HG03442 (cell line): ENCODE measurements around the gene BLVRB.
A peak's percentile ranks its signal among the peaks of the same experiment; 100 is the strongest.
"Not testable (repeated sequence)": the region's sequence is repeated elsewhere in the genome, so short reads cannot be mapped to it uniquely, and the experiment has no call there.

Experiments
- ATAC-seq: cut with Tn5 transposase; IDR thresholded peaks from one replicate; pipeline ENCODE4 v1.9.1; 2021; ENCODE audit warnings: mild to moderate bottlenecking, moderate library complexity; ENCODE audit not compliant: unreplicated experiment

Gene BLVRB

DNA sequence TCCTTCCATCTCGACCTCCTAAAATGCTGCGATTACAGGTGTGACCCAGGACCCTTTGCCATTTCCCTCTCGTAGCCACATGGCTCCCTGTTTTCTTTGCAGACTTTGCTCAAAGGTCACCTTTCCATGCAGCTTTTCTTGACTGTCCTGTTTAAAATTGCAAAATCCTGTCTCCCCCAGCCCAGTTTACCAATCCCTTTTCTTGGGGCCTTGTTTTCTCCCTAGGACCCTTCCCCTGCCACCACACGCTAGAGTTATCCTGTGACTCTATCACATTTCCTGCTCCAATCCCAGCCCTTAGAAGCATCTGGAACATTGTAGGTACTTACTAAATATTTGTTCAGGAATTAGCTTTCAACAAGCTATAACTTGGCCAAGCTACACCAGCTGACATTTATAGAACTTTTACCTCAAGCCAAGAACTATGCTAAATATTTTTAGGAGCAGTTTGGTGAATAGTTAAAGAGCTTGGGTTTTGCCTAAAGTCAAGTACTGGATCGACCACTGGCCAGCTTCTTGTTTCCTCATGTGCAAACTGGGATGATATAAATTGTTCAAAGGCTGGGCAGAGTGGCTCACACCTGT, 12.3 kb downstream of the BLVRB start:
- ATAC-seq = no peak

- no peak for ATAC-seq
Measured at GRCh38 chr19:40452016-40452415, 13.5 kb downstream of the BLVRB start.

DNA sequence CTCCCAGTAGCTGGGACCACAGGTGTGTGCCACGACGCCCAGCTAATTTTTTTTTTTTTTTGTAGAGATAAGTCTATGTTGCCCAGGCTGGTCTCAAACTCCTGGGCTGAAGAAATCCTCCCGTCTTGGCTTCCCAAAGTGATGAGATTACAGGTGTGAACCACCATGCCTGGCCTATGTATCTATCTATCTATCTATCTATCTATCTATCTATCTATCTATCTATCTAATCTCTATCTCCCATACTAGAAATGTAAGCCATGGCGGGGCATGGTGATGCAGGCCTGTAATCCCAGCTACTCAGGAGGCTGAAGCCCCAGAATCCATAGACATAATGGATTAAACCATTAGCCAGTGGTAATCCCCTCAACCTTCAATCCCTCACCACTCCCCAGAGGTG, 14.9 kb downstream of the BLVRB start:
- no peak for ATAC-seq

GRCh38 chr19:40449506-40449905, 16.0 kb downstream of the BLVRB start:
- ATAC-seq = no peak

DNA sequence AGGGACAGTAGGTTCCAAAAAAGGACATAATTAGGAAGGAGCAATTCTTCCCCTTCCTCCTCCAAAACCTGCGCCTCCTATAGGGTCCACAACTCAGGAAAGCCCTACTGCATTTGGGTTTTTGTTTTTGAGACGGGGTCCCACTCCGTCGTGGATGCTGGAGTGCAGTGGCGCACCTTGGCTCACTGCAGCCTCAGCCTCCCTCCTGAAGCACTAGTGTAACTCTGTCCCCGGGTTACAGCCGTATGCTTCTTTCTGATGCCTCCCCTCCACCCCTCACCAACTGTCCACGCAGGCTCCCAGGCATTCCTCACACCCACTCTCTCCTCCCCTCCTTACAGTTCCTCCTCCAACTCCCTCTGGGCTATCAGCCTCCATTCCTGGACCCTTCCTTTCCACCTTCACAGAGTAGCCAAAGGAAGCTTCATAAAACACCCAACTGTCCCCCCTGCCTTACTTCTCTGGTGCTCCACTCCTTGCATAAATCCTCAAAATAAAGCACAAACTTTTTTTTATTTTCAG, 19.2 kb downstream of the BLVRB start:
- no peak for ATAC-seq

- no peak for ATAC-seq
Measured at GRCh38 chr19:40445780-40446262, 19.7 kb downstream of the BLVRB start.

DNA sequence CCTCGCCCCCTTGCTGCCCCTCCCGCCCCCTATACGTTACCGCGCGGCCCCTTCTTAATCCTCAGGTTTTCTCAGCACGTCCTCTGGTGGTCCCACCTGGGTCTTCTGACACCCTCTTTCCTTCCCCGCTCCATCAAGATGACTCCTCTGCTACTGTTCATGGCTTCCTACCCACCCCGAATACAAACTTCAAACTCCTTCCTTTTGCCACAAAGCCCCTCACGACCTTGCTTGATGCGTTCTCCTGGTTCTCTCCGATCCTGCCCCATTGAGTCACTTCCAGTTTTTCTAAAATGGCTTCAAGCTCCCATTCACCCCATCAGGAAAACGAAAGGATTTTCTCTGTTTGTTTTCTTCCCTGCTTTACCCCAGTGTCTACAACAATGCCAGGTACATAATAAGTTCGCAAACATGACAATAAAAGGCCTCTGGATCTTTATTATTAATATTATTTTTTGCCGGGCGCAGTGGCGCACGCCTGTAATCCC, 20.7 kb downstream of the BLVRB start:
- no peak for ATAC-seq

DNA sequence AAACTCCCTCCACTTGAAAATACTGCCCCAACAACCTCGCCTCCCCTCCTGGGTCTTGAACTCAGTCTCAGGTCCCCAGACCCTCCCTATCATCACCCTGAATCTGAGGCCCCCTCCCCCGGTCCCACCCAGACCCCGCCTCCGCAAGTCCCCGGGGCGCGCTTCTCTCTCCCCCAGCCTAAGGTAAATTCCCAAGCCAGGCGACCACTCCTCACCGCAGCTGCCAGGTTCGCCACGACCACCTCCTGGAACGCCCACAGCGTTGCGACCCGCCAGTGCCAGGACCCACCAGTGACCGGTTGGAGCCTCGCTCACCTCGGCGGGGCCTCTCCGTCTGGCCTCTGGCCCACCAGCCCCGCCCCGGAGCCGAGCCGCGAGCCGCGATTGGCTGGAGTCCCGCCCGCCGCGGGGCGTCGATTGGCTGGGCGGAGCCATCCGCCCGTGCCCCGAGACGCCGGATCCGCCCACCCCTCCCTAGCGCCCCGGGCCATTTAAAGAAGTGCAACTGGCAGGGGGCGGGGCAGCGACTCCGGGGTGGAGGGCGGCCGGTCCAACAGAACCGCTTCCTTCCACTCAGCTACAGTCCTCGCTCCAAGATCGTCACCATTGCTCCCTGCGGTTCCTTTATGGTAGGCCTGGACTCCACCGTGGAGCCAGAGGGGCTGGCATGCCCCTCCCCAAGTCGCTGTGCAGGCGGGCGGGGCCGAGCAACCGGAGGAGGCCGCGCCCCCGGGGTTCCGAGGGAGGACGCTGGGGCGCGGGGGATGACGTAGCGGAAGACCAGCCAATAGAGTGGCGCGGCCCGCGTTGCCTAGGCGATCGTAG, 21.3 kb downstream of the BLVRB start, which contains the start of gene SERTAD3:
SERTAD3 (minus strand) TSS at position 336 of the 825 bp plus-strand sequence. CDS start 2,255 bp downstream, outside the sequence.
- ATAC-seq = peak; percentile 63

DNA sequence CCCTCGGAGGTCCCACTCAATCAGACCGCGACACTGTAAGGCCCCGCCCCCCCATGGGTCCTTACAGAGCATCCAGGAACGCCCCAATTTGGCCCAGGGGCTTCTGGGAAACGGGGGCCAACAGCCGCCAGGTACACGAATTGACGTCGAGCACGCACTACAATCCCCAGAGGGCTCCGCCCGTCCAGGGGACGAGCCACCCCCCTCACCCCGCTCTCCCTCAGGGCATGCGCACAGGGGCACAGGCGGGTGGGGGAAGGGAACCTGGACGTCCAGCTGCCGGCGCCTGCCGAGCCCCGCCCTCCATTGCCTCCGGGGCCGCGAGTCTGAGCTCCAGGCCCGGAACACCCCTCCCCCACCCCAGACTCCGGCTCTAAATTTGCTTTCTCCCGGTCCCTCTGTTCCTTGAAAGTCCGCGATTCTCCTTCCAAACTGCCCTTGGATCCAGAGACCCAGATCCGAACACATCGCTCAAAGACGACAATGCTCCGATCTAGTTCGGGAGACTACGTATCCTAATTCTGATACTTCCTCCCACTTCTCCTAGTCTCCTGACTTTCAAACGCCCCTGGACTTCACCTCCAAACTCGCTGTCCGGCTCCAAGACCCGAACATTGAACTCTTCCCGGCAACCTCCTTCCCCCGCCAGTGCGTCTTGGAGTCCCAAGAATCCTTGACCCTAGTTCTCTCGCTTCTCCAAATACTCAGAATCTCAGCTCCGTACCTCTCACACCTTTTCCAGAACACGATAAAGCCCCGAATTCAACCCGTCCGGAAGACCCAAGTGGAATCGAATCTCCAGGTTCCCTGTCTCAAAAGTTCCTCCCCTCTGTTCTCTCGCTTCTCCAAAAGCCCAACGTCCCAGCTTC, 22.2 kb downstream of the BLVRB start:
- peak; percentile 64 for ATAC-seq

DNA sequence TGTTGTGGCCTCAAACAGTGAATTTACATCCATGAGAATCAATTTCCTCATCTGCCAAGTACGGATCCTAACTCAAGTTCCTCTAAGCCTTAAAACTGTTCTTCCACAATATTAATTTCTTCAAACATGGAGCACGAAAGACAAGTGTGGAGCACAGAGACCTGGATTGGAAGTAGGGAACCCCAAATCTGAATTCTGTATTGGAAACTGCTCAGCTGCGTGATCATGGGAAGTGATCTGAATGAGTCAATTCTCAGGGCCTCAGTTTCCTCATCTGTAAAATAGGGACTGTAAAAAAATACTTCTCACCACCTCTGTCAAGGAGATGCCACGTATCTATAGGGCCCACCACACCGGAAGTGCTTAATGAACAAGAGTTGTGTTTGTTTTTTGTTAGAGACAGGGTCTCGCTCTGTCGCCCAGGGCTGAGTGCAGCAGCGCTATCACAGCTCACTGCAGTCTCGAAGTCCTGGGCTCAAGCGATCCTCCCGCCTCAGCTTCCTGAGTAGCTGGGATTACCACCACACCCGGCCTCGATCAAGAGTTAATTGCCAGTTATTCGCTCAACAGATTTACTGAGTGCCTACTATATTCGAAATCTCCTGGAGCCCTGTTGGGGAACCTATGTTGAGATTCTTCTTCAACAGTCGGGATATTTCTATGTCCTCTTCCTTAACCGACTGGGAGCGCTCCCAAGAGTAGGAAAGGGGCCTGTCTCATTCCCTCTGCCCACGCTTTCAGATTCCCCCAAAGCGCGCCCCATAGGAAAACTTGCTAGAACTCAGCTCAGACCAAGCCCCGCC, 23.0 kb downstream of the BLVRB start:
- ATAC-seq = no peak

- no peak for ATAC-seq
Measured at GRCh38 chr19:40441719-40442253, 23.8 kb downstream of the BLVRB start.

GRCh38 chr19:40438284-40438683, 27.3 kb downstream of the BLVRB start:
- no peak for ATAC-seq

DNA sequence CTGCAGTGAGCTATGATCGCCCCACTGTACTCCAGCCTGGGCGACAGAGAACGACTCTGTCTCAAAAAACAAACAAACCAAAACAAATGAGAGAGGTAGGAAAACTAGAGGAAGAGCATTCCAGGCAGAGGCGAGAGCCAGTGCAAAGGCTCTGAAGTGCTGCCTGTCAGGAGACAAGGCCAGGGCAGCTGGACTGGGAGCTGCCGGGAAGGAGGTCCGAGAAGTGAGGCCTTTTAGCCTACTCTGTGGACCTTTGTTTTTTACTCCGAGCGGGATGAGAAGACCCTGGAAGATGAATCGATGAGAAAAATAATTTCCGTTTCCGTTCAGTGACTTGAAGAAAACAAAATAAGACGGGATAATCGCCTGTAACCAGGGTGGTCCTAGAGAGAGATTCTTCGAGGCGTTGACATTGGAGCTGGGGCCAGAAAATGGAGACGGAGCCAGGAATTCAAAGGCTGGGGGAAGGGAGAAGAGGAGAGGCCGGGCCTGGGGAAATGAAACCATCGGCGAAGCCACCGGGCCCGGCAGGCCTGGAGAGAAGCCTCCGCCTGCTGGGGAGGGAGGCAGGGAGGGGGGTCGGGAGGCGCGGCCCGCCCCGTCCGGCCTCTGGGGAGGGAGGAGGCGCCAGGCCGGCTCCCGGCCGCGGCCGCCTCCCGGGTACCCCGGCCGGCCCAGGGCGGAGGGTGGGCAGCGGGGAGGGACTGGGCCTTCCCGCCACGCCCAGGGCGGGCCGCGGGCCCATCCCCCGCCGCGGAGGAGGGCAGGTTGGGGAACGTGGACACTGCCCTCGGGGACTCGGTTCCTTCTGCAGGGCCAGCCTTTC, 31.9 kb downstream of the BLVRB start:
- peak; percentile 58 for ATAC-seq

- not testable (repeated sequence) for ATAC-seq
Measured at GRCh38 chr19:40432760-40433159, 32.8 kb downstream of the BLVRB start.

GRCh38 chr19:40431698-40432097, 33.8 kb downstream of the BLVRB start:
- ATAC-seq = no peak

DNA sequence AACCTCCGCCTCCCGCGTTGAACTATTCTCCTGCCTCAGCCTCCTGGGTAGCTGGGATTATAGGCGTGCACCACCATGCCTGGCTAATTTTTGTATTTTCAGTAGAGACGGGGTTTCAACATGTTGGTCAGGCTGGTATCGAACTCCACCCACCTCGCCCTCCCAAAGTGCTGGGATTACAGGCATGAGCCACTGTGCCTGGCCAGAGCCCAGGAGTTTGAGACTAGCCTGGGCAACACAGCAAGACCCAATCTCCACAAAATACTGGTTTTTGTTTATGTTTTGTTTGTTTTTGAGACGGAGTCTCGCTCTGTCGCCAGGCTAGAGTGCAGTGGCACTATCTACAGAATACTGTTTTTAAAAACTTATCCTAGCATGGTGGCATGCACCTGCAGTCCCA, 35.3 kb downstream of the BLVRB start:
- ATAC-seq = not testable (repeated sequence)

GRCh38 chr19:40428197-40428596, 37.3 kb downstream of the BLVRB start:
- not testable (repeated sequence) for ATAC-seq

- ATAC-seq = peak; percentile 78
Measured at GRCh38 chr19:40425450-40426287, 39.9 kb downstream of the BLVRB start, which contains the start of gene SERTAD1. TSS of gene SERTAD1 (minus strand) at chr19:40425992. CDS start at chr19:40423546, 2,446 bp downstream.
